ENCODE data around the gene DLG2. TPM values are rescaled to one million over a fixed set of nuclear protein-coding genes. Genes with fewer than 3 reads are reported as not detected.
A peak's percentile ranks its signal among the peaks of the same experiment; 100 is the strongest.

The DLG2 gene
- total and polyA plus RNA-seq, 2 of the 4 experiments (the other 2 are of a cell fraction) = 0.31 to 0.36 TPM

DNA sequence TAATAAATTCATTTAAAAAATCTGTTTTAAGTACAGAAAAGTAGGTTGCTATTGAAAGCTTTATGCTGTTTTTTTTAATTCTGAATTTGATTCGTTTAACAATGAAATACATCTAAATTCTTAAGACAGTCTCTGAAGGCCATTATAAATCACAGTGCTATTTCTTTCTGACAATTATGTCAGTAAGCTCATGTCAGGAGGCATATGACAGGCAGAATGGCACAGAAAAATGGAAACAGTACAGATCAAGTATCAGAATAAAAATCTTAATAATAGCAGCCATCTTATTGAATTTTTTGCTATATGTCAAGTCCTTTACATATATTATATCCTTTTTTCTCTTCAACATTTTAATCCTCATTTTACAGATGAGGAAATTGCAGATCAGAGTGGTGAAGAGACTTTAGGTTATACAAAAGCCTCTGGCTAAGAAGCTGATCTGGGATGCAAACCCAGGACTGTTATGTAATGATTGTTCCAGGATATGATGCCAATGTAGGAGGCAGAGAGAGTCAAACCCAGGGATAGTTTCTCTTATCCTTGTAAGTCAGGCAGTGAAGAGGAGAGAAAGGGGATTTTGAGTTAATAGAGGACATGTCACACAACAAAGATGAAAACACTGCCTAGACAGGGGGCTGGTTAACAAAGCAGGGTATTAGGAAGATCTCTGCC lies 2057.9 kb downstream of the DLG2 start:
- Histone ChIP-seq H3K56ac (ENCODE audit: extremely low read depth, insufficient read depth, low read length) (no peak overlapping the region), H2BK15ac (ENCODE audit: low read depth, low read length) (peak overlapping the region; percentile 23; the same call in 1 of the 3 replicates), H4K8ac (ENCODE audit: low read depth in 2 of 2, low read length in 2 of 2) (no peak overlapping the region), H3K4ac (ENCODE audit: low read depth, low read length) (no peak overlapping the region), H3K4me2 (ENCODE audit: low read depth, low read length) (no peak overlapping the region), H4K20me1 (ENCODE audit: insufficient read depth, low read length) (no peaks in the 10 kb centered on the region), H3K4me1 (ENCODE audit: control insufficient read depth, insufficient read depth, low read length) (peaks cover 2% of the 10 kb centered on the region; the same call in 1 of the 2 replicates), H3K23ac (ENCODE audit: low read depth, low read length) (no peak overlapping the region), H3K36me3 (ENCODE audit: control insufficient read depth, insufficient read depth, low read length) (no peaks in the 10 kb centered on the region), H2BK5ac (ENCODE audit: low read depth, low read length, poor library complexity, severe bottlenecking) (no peak overlapping the region), H3K4me3 (ENCODE audit: insufficient read depth, low read depth, low read length) (no peak overlapping the region), H3K18ac (ENCODE audit: low read depth, low read length) (no peak overlapping the region), H3K14ac (replicated peaks; ENCODE audit: low read depth, low read length) (no peak overlapping the region), H2AFZ (replicated peaks; ENCODE audit: low read length, poor library complexity) (no peak overlapping the region), H2AK5ac (ENCODE audit: low read depth, low read length) (no peak overlapping the region), H2AK9ac (replicated peaks; ENCODE audit: low read depth, low read length, poor library complexity) (no peak overlapping the region), H4K91ac (ENCODE audit: insufficient read depth, low read depth, low read length) (no peak overlapping the region), H2BK120ac (ENCODE audit: low read depth, low read length) (no peak overlapping the region), H2BK20ac (ENCODE audit: low read depth, low read length) (no peak overlapping the region), H3K27ac (ENCODE audit: insufficient read depth, low read length) (no peak overlapping the region), H3K9me3 (ENCODE audit: control insufficient read depth, insufficient read depth, low read length) (no peaks in the 10 kb centered on the region), H3K79me1 (ENCODE audit: low read depth in 1 of 2, low read length in 2 of 2) (no peaks in the 10 kb centered on the region), H3K27me3 (ENCODE audit: control insufficient read depth, insufficient read depth, low read length) (no peaks in the 10 kb centered on the region), H3K9me1 (ENCODE audit: insufficient read depth, low read length) (no peaks in the 10 kb centered on the region), H3K9ac (ENCODE audit: low read depth, low read length) (no peak overlapping the region), H4K5ac (ENCODE audit: low read depth, low read length) (no peak overlapping the region)
- TF ChIP-seq MAZ (IDR thresholded peaks at IDR 0.05; ENCODE audit: borderline replicate concordance, low read depth, low read length) = no peak
- TF ChIP-seq NFE2L2 (IDR thresholded peaks at IDR 0.05; ENCODE audit: low read depth, low read length) = no peak
- no peak for TF ChIP-seq MXI1 (IDR thresholded peaks at IDR 0.05; ENCODE audit: borderline replicate concordance, low read depth, low read length)
- no peak for TF ChIP-seq RFX5 (IDR thresholded peaks at IDR 0.05; ENCODE audit: low read depth, low read length)
- no TSS peak for BruUV-seq (replicated peaks)
- ChIA-PET POLR2A (ENCODE audit: unreplicated experiment) (no interaction called here), CTCF (interaction anchor here (1.1 kb wide), 1 partner anchor 277 kb away, joined by 4 read pairs; no protein-coding TSS in a partner anchor)
- DNase-seq = no peak
- no CpG with 5 or more reads among the region's 1 CpG for WGBS, 2 experiments (ENCODE audit: extremely low coverage in 2 of 2, insufficient read length in 1 of 2)
- in situ Hi-C loops (cut with MboI; ENCODE audit: low sequenced_read_pairs) = no loop called here
- no peak for ATAC-seq (ENCODE audit: low read depth)
- intact Hi-C loops (cut with micrococcal nuclease) = no loop called here
- dilution Hi-C loops (cut with HindIII; ENCODE audit: low sequenced_read_pairs, unreplicated experiment) = no loop called here

Data from IMR-90 (cell line).